HAP-1 (cell line): ENCODE data around the gene UBE2G2.

Experiments used
- DNase-seq, 2 experiments: peaks; one replicate each; pipeline ENCODE4 v3.0.0-alpha.2; 2016 to 2020; ENCODE audit warnings: low spot score in 2 of 2
- H3K27me3 ChIP-seq: fragments of 250-450 bp; sonication (Bioruptor Pico); 2 replicates; pipeline ENCODE4 v1.5.1; 2020; ENCODE audit warnings: low read depth, mild to moderate bottlenecking, moderate library complexity
- H3K36me3 ChIP-seq: fragments of 250-450 bp; sonication (Bioruptor Pico); replicated peaks from 2 replicates; pipeline ENCODE4 v1.5.1; 2020; ENCODE audit warnings: mild to moderate bottlenecking
- H3K4me1 ChIP-seq: fragments of 250-450 bp; sonication (Bioruptor Pico); 2 replicates; pipeline ENCODE4 v1.5.1; 2020; ENCODE audit warnings: mild to moderate bottlenecking
- H3K4me3 ChIP-seq: fragments of 250-450 bp; sonication (Bioruptor Pico); 2 replicates; pipeline ENCODE4 v1.5.1; 2020; ENCODE audit warnings: mild to moderate bottlenecking, moderate library complexity
- H3K9me3 ChIP-seq: fragments of 250-450 bp; sonication (Bioruptor Pico); 2 replicates; pipeline ENCODE4 v1.5.1; 2020; ENCODE audit warnings: mild to moderate bottlenecking, moderate library complexity
- in situ Hi-C: fragments of 300-500 bp; cut with MboI; formaldehyde crosslinking; loops from 3 replicates; pipeline ENCODE4 v1.14.3; 2020; ENCODE audit warnings: low sequenced_read_pairs, inconsistent platforms, mixed read lengths

Gene UBE2G2

GRCh38 chr21:44758141-44758561 lies 43.5 kb downstream of the UBE2G2 start:
- no peak for DNase-seq
- Histone ChIP-seq H3K4me3 (no peak overlapping the region), H3K36me3 (no peaks in the 10 kb centered on the region), H3K9me3 (no peaks in the 10 kb centered on the region), H3K27me3 (no peaks in the 10 kb centered on the region), H3K4me1 (no peaks in the 10 kb centered on the region)
- in situ Hi-C loops: no loop called here

- no peak overlapping the region for H3K4me3 ChIP-seq
- H3K36me3 ChIP-seq: no peaks in the 10 kb centered on the region
- in situ Hi-C loops: no loop called here
- no peaks in the 10 kb centered on the region for H3K27me3 ChIP-seq
- no peaks in the 10 kb centered on the region for H3K4me1 ChIP-seq
- no peaks in the 10 kb centered on the region for H3K9me3 ChIP-seq
- DNase-seq: no peak
These were observed 43.9 kb downstream of the UBE2G2 start for GRCh38 chr21:44757731-44758130.

- Histone ChIP-seq H3K9me3 (no peaks in the 10 kb centered on the region), H3K4me3 (no peak overlapping the region), H3K4me1 (no peaks in the 10 kb centered on the region), H3K36me3 (no peaks in the 10 kb centered on the region), H3K27me3 (no peaks in the 10 kb centered on the region)
- no peak for DNase-seq
- in situ Hi-C loops: no loop called here
These were observed 45.0 kb downstream of the UBE2G2 start for GRCh38 chr21:44756423-44757185.

- in situ Hi-C loops: no loop called here
- H3K36me3 ChIP-seq: no peaks in the 10 kb centered on the region
- H3K4me3 ChIP-seq: no peak overlapping the region
- H3K4me1 ChIP-seq: no peaks in the 10 kb centered on the region
- no peak for DNase-seq
- no peaks in the 10 kb centered on the region for H3K9me3 ChIP-seq
- no peaks in the 10 kb centered on the region for H3K27me3 ChIP-seq
These were observed 46.4 kb downstream of the UBE2G2 start for GRCh38 chr21:44755227-44755626.

GRCh38 chr21:44753357-44753756 lies 48.3 kb downstream of the UBE2G2 start:
- Histone ChIP-seq H3K9me3 (no peaks in the 10 kb centered on the region), H3K36me3 (no peaks in the 10 kb centered on the region), H3K27me3 (no peaks in the 10 kb centered on the region), H3K4me3 (no peak overlapping the region), H3K4me1 (no peaks in the 10 kb centered on the region)
- in situ Hi-C loops: no loop called here
- no peak for DNase-seq

- in situ Hi-C loops: no loop called here
- no peaks in the 10 kb centered on the region for H3K36me3 ChIP-seq
- H3K9me3 ChIP-seq: no peaks in the 10 kb centered on the region
- no peaks in the 10 kb centered on the region for H3K4me1 ChIP-seq
- DNase-seq: no peak
- no peak overlapping the region for H3K4me3 ChIP-seq
- no peaks in the 10 kb centered on the region for H3K27me3 ChIP-seq
These were observed 48.9 kb downstream of the UBE2G2 start for GRCh38 chr21:44752671-44753235.

- Histone ChIP-seq H3K27me3 (no peaks in the 10 kb centered on the region), H3K4me1 (no peaks in the 10 kb centered on the region), H3K4me3 (no peak overlapping the region), H3K36me3 (no peaks in the 10 kb centered on the region), H3K9me3 (no peaks in the 10 kb centered on the region)
- in situ Hi-C loops: no loop called here
- DNase-seq: no peak
These were observed 49.6 kb downstream of the UBE2G2 start for GRCh38 chr21:44751799-44752636.

GRCh38 chr21:44751186-44751798 lies 50.3 kb downstream of the UBE2G2 start:
- no peaks in the 10 kb centered on the region for H3K9me3 ChIP-seq
- H3K36me3 ChIP-seq: no peaks in the 10 kb centered on the region
- H3K27me3 ChIP-seq: no peaks in the 10 kb centered on the region
- no peak overlapping the region for H3K4me3 ChIP-seq
- in situ Hi-C loops: no loop called here
- no peaks in the 10 kb centered on the region for H3K4me1 ChIP-seq
- no peak for DNase-seq

- Histone ChIP-seq H3K4me1 (no peaks in the 10 kb centered on the region), H3K27me3 (no peaks in the 10 kb centered on the region), H3K36me3 (no peaks in the 10 kb centered on the region), H3K4me3 (no peak overlapping the region), H3K9me3 (no peaks in the 10 kb centered on the region)
- DNase-seq: no peak
- in situ Hi-C loops: no loop called here
These were observed 51.0 kb downstream of the UBE2G2 start for GRCh38 chr21:44750675-44751025.

- H3K36me3 ChIP-seq: no peaks in the 10 kb centered on the region
- H3K9me3 ChIP-seq: no peaks in the 10 kb centered on the region
- H3K4me3 ChIP-seq: no peak overlapping the region
- DNase-seq: no peak
- H3K27me3 ChIP-seq: no peaks in the 10 kb centered on the region
- in situ Hi-C loops: no loop called here
- no peaks in the 10 kb centered on the region for H3K4me1 ChIP-seq
These were observed 51.6 kb downstream of the UBE2G2 start for GRCh38 chr21:44749759-44750674.

- in situ Hi-C loops: no loop called here
- Histone ChIP-seq H3K4me3 (no peak overlapping the region), H3K9me3 (no peaks in the 10 kb centered on the region), H3K4me1 (no peaks in the 10 kb centered on the region), H3K36me3 (no peaks in the 10 kb centered on the region), H3K27me3 (0 out of 2 replicates have a peak, but pooled peaks cover 1% of the 10 kb centered on the region)
- no peak for DNase-seq
These were observed 52.4 kb downstream of the UBE2G2 start for GRCh38 chr21:44749116-44749758.

- Histone ChIP-seq H3K4me1 (no peaks in the 10 kb centered on the region), H3K9me3 (no peaks in the 10 kb centered on the region), H3K27me3 (0 out of 2 replicates have a peak, but pooled peaks cover 4% of the 10 kb centered on the region), H3K36me3 (no peaks in the 10 kb centered on the region), H3K4me3 (no peak overlapping the region)
- in situ Hi-C loops: no loop called here
- peak in 1 of 2 experiments; percentile 49 for DNase-seq
These were observed 53.0 kb downstream of the UBE2G2 start for GRCh38 chr21:44748621-44749020.
